Ovary (tissue), 9 donors: ENCODE results near the gene FHOD3. TPM values are rescaled to one million over a fixed set of nuclear protein-coding genes. Genes with fewer than 3 reads are reported as not detected.

Source experiments
- DNase-seq, 5 donors: peaks; one replicate each; pipeline ENCODE4 v3.0.0-alpha.2; 2019 to 2020
- H3K27ac ChIP-seq, 2 donors: fragments of 200-600 bp; one replicate each; pipeline versions ENCODE4 v1.5.1 to v1.8.0; 2019 to 2022
- H3K27me3 ChIP-seq: fragments of 200-600 bp; one replicate; pipeline ENCODE4 v1.8.0; 2022
- H3K36me3 ChIP-seq: fragments of 200-600 bp; sonication (generic); one replicate; pipeline ENCODE4 v1.5.1; 2019
- H3K4me1 ChIP-seq: one replicate; pipeline ENCODE4 v1.8.1; 2013; ENCODE audit warnings: mild to moderate bottlenecking, moderate library complexity; ENCODE audit not compliant: insufficient read depth
- H3K4me3 ChIP-seq: fragments of 200-600 bp; sonication (generic); one replicate; pipeline ENCODE4 v1.5.1; 2017
- H3K9me3 ChIP-seq, 2 donors: fragments of 200-600 bp in 1 of 2; sonication (generic) in 1 of 2; one replicate each; pipeline versions ENCODE4 v1.5.1 to v1.8.1; 2013 to 2019; ENCODE audit warnings: mild to moderate bottlenecking in 1 of 2, moderate library complexity in 1 of 2
- EP300 ChIP-seq: sonication (generic); formaldehyde crosslinking; IDR thresholded peaks from one replicate; pipeline ENCODE4 v1.6.1; 2017; ENCODE audit warnings: antibody characterized with exemption
- POLR2A ChIP-seq: fragments of 450-650 bp; IDR thresholded peaks from one replicate; pipeline ENCODE4 v1.6.1; 2017; ENCODE audit warnings: antibody characterized with exemption, mild to moderate bottlenecking, moderate library complexity
- WGBS, 3 donors: extraction: QIAGEN DNeasy Blood & Tissue Kit in 1 of 3; methylation state at CpG; one replicate each; pipeline versions ENCODE4 v1.1.5 to v1.1.7; 2013 to 2017; 5-methylcytosine and 5-hydroxymethylcytosine counted together
- intact Hi-C, 4 donors: fragments of 100-400 bp; cut with DNase I; formaldehyde crosslinking; loops; one replicate each; pipeline versions ENCODE4 v1.11.0 to v1.15.1; 2022 to 2023
- polyA plus RNA-seq, 2 donors: library from polyadenylated mRNA; stranded (reverse); fragments of 200-250 nt in 1 of 2; fragments of 350-450 nt in 1 of 2; fragmentation: Illumina TruSeq in 1 of 2; extraction: RNeasy Lipid Tissue Mini Kit (QIAGEN cat#74804) in 1 of 2; gene quantifications; one replicate each; pipeline ENCODE4 v1.2.3, GENCODE V29; 2013 to 2014
- total RNA-seq, 7 donors: library from RNA; depleted of rRNA in 2 of 7; stranded (reverse); fragments of >200 nt in 2 of 7; fragmentation: NEBNext Ultra II Directional in 3 of 7; extraction: Animal tissue kit (Norgen Biotek cat#: 25700) in 3 of 7; gene quantifications; one replicate each; pipeline versions ENCODE4 v1.1.0 to v1.2.4, GENCODE V29; 2016 to 2023
- TF ChIP-seq, protein P1 (sequence below), 3 donors: fragments of 450-650 bp in 2 of 3; fragments of 200-600 bp in 1 of 3; IDR thresholded peaks; one replicate each; pipeline versions ENCODE4 v1.5.1 to v1.8.0; 2016 to 2022; ENCODE audit warnings: antibody characterized with exemption in 3 of 3, mild to moderate bottlenecking in 1 of 3
- donor health status: DM: no; HTN: no; CAD: no; lungs with moderate emphysema.
- donor health status: DM: no; HTN: no; CAD: no.
- donor health status: Bipolar disorder and iron deficiency.
- donor health status: DM: yes; HTN: yes; CAD: no.
- donor health status: DM: no; HTN: no; CAD: no.
- donor health status: DM: yes; HTN: yes; CAD: no.

FHOD3 gene
- total and polyA plus RNA-seq, 9 donors, result 3.5 to 62.5 (median 11.0) TPM

DNA sequence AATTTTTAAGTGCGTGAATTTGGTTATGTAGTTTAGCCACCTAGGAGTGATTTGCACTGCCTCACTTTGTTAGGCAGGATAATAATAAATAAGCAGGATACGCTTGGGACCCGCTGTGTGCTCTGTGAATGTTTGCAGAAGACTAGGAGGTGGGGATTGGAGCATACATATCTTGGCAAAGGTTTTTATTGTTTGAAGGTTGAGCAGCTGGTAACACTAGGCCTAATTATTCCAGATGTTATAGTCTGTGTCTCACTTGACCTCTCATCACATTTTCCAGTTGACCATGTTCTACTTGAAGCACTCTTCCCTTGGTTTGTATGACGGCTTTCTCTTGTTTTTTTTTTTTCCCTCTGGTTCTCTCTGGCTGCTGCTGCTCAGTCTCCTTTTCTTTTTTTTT lies 42.7 kb downstream of the FHOD3 start:
- Histone ChIP-seq H3K27me3 (no peaks in the 10 kb centered on the region), H3K4me1 (no peaks in the 10 kb centered on the region), H3K27ac (no peak overlapping the region), H3K4me3 (no peak overlapping the region), H3K9me3 (no peaks in the 10 kb centered on the region), H3K36me3 (no peaks in the 10 kb centered on the region)
- TF ChIP-seq EP300 (no peak), POLR2A (no peak)
- TF ChIP-seq, protein P1, sequence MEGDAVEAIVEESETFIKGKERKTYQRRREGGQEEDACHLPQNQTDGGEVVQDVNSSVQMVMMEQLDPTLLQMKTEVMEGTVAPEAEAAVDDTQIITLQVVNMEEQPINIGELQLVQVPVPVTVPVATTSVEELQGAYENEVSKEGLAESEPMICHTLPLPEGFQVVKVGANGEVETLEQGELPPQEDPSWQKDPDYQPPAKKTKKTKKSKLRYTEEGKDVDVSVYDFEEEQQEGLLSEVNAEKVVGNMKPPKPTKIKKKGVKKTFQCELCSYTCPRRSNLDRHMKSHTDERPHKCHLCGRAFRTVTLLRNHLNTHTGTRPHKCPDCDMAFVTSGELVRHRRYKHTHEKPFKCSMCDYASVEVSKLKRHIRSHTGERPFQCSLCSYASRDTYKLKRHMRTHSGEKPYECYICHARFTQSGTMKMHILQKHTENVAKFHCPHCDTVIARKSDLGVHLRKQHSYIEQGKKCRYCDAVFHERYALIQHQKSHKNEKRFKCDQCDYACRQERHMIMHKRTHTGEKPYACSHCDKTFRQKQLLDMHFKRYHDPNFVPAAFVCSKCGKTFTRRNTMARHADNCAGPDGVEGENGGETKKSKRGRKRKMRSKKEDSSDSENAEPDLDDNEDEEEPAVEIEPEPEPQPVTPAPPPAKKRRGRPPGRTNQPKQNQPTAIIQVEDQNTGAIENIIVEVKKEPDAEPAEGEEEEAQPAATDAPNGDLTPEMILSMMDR (IDR thresholded peaks at IDR 0.05), result no peak
- 25 to 65% (median 50%) methylated on average over 4 of the region's 4 CpGs for WGBS, 3 donors
- intact Hi-C loops, result no loop called here
- no peak for DNase-seq

DNA sequence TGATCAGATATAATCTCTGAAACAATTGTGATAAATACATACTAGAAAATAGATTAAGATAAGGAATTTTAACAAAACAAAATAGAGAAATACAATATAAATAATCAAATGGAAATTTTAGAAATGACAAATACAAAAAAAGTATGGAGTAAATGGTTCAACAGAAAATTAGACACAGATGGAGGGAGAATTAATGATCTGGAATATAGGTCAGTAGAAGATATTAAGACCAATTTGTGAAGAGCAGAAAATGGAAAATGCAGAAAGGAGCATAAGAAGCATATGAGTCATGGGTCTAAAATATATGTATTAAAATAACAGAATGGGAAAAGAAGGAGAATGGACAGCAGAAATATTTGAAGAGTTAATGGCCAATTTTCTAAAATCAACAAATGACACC lies 44.4 kb downstream of the FHOD3 start:
- TF ChIP-seq, protein P1 (IDR thresholded peaks at IDR 0.05), result no peak
- TF ChIP-seq POLR2A (no peak), EP300 (no peak)
- H3K4me3 ChIP-seq, result no peak overlapping the region
- intact Hi-C loops, result no loop called here

DNA sequence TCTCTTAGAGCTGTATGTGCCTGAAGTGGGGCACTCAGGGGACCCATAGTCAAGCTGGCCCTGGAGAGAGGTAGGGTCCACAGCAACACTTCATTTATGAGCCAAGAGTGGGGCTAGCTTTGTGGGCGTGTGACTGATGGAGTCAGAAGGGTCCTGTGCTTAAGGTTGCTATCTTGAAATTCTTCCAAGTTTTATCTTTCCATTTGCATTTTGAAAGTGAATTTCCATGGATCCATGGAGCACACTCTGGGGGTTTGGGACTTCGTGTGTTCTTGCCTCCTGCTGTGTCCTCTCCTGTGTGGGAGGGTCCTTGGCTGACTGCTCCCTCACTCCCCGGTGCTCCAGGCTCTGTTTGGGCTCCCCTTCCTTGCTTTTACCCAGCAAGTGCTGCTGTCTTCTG lies 50.8 kb downstream of the FHOD3 start:
- intact Hi-C loops, result no loop called here
- H3K27ac ChIP-seq, result no peak overlapping the region
- H3K27me3 ChIP-seq, result no peaks in the 10 kb centered on the region
- TF ChIP-seq POLR2A, result no peak
- TF ChIP-seq, protein P1 (IDR thresholded peaks at IDR 0.05), result no peak
- TF ChIP-seq EP300, result no peak
- H3K36me3 ChIP-seq, result no peaks in the 10 kb centered on the region
- DNase-seq, result no peak
- no peaks in the 10 kb centered on the region for H3K9me3 ChIP-seq
- H3K4me3 ChIP-seq, result no peak overlapping the region
- H3K4me1 ChIP-seq, result no peaks in the 10 kb centered on the region
- WGBS, 3 donors, result 53 to 66% (median 62%) methylated on average over 3 of the region's 3 CpGs

More for the DNA sequence above, 44.4 kb downstream of the FHOD3 start:
- Histone ChIP-seq H3K4me1 (no peaks in the 10 kb centered on the region), H3K36me3 (no peaks in the 10 kb centered on the region), H3K27me3 (no peaks in the 10 kb centered on the region), H3K9me3 (no peaks in the 10 kb centered on the region), H3K27ac (no peak overlapping the region)
- no peak for DNase-seq

DNA sequence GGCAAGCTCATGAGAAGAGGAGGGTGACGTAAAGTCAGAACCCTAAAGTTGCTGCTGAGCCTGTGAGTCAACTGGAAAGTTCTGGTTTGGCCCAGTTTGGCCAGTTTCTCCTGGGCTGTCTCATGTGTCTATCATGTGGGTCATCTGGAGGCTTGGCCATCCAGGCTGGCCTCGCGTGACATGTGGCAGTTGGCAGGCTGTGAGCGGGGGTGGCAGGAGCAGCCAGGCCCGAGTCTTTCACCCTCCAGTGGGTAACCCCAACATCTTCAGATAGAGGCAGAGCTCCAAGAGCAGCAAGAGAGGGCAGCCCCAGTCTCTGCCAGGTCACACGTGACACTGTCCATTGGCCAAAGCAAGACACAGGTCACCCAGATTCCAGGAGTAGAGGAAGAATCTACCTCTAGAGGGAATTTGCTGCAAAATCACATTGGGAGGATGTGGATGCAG lies 51.5 kb downstream of the FHOD3 start:
- no peak overlapping the region for H3K4me3 ChIP-seq
- no peak for DNase-seq
- H3K27me3 ChIP-seq, result no peaks in the 10 kb centered on the region
- WGBS, 3 donors, result 87 to 90% (median 89%) methylated on average over 6 of the region's 6 CpGs
- no peaks in the 10 kb centered on the region for H3K4me1 ChIP-seq
- H3K36me3 ChIP-seq, result no peaks in the 10 kb centered on the region
- H3K27ac ChIP-seq, result no peak overlapping the region
- H3K9me3 ChIP-seq, result no peaks in the 10 kb centered on the region
- TF ChIP-seq EP300, result no peak
- no peak for TF ChIP-seq POLR2A
- TF ChIP-seq, protein P1 (IDR thresholded peaks at IDR 0.05), result no peak
- intact Hi-C loops, result no loop called here
